Suprapubic skin (tissue), 4 donors: ENCODE results near the gene SNX24. TPM values are rescaled to one million over a fixed set of nuclear protein-coding genes. Genes with fewer than 3 reads are reported as not detected.

Experiments used
- DNase-seq, 2 donors: peaks; one replicate each; pipeline ENCODE4 v3.0.0-alpha.2; 2019; ENCODE audit warnings: low spot score in 2 of 2
- H3K27ac ChIP-seq: fragments of 200-600 bp; sonication (generic); one replicate; pipeline ENCODE4 v1.5.1; 2019
- H3K27me3 ChIP-seq: fragments of 200-600 bp; sonication (generic); one replicate; pipeline ENCODE4 v1.5.1; 2019
- H3K36me3 ChIP-seq: fragments of 200-600 bp; sonication (generic); one replicate; pipeline ENCODE4 v1.5.1; 2019
- H3K4me1 ChIP-seq: fragments of 200-600 bp; sonication (generic); one replicate; pipeline ENCODE4 v1.5.1; 2019
- H3K4me3 ChIP-seq: fragments of 200-600 bp; sonication (generic); one replicate; pipeline ENCODE4 v1.5.1; 2019; ENCODE audit warnings: mild to moderate bottlenecking
- H3K9me3 ChIP-seq: fragments of 200-600 bp; sonication (generic); one replicate; pipeline ENCODE4 v1.5.1; 2019
- CTCF ChIP-seq, 2 donors: fragments of 200-600 bp in 1 of 2; fragments of 450-650 bp in 1 of 2; sonication (generic) in 1 of 2; IDR thresholded peaks; one replicate each; pipeline ENCODE4 v1.5.1; 2016 to 2019; ENCODE audit warnings: antibody characterized with exemption in 2 of 2, mild to moderate bottlenecking in 1 of 2, moderate library complexity in 1 of 2
- EP300 ChIP-seq: sonication (generic); formaldehyde crosslinking; IDR thresholded peaks from one replicate; pipeline ENCODE4 v1.6.1; 2017; ENCODE audit warnings: antibody characterized with exemption
- POLR2A ChIP-seq, 2 donors: fragments of 450-650 bp; IDR thresholded peaks; one replicate each; pipeline ENCODE4 v1.6.1; 2017; ENCODE audit warnings: antibody characterized with exemption in 2 of 2, mild to moderate bottlenecking in 2 of 2, moderate library complexity in 2 of 2
- POLR2AphosphoS5 ChIP-seq, 3 donors: sonication (generic); formaldehyde crosslinking; IDR thresholded peaks; one replicate each; pipeline ENCODE4 v1.6.1; 2017; ENCODE audit warnings: antibody characterized with exemption in 3 of 3
- WGBS: methylation state at CpG from one replicate; pipeline ENCODE4 v1.1.5; 2018; 5-methylcytosine and 5-hydroxymethylcytosine counted together
- total RNA-seq, 4 donors: library from RNA; depleted of rRNA; stranded (reverse); fragments of >200 nt; gene quantifications; one replicate each; pipeline ENCODE4 v1.1.0, GENCODE V29; 2016

Gene SNX24
- total RNA-seq, 4 donors from 2014 or later = 15.2 to 43.0 (median 25.3) TPM

GRCh38 chr5:123047706-123048105, 202.3 kb downstream of the SNX24 start:
- Histone ChIP-seq H3K27me3 (no peaks in the 10 kb centered on the region), H3K27ac (no peak overlapping the region), H3K9me3 (no peaks in the 10 kb centered on the region), H3K4me1 (no peaks in the 10 kb centered on the region), H3K36me3 (no peaks in the 10 kb centered on the region), H3K4me3 (no peak overlapping the region)
- 83% methylated on average over 1 of the region's 1 CpG for WGBS
- no peak for DNase-seq
- TF ChIP-seq EP300 (no peak), CTCF (IDR thresholded peaks at IDR 0.05) (no peak), POLR2A (IDR thresholded peaks at IDR 0.05) (no peak), POLR2AphosphoS5 (IDR thresholded peaks at IDR 0.05) (no peak)

GRCh38 chr5:123051206-123051605, 205.8 kb downstream of the SNX24 start:
- WGBS = 66% methylated on average over 2 of the region's 2 CpGs
- TF ChIP-seq POLR2AphosphoS5 (IDR thresholded peaks at IDR 0.05) (no peak), POLR2A (IDR thresholded peaks at IDR 0.05) (no peak), CTCF (IDR thresholded peaks at IDR 0.05) (no peak), EP300 (no peak)
- H3K36me3 ChIP-seq = no peaks in the 10 kb centered on the region
- H3K27me3 ChIP-seq = no peaks in the 10 kb centered on the region
- H3K4me3 ChIP-seq = no peak overlapping the region
- H3K9me3 ChIP-seq = no peaks in the 10 kb centered on the region
- no peak for DNase-seq
- H3K27ac ChIP-seq = no peak overlapping the region
- no peaks in the 10 kb centered on the region for H3K4me1 ChIP-seq

Other genes with a start within 250 kb of the SNX24 start
- gene SNX2, start 70.5 kb upstream of the SNX24 start, total RNA-seq = 10 to 100 TPM; 33.8 to 60.3 (median 45.4) TPM
- gene PPIC, start 191.1 kb downstream of the SNX24 start, total RNA-seq = 10 to 100 TPM in 2 of 4 donors, 1 to 10 TPM in 2; 8.9 to 25.3 (median 10.9) TPM
- gene PRDM6, start 243.6 kb downstream of the SNX24 start, total RNA-seq = under 1 TPM; 0.08 to 0.64 (median 0.33) TPM